ENCODE data around the gene GPR158.
"Not testable (repeated sequence)": the region's sequence is repeated elsewhere in the genome, so short reads cannot be mapped to it uniquely, and the experiment has no call there.

Gene GPR158

GRCh38 chr10:25296324-25296723 lies 121.5 kb downstream of the GPR158 start:
- DNase-seq (ENCODE audit: low spot score), result no peak

GRCh38 chr10:25297466-25297865 lies 122.7 kb downstream of the GPR158 start:
- DNase-seq (ENCODE audit: low spot score), result no peak

- no peak for DNase-seq (ENCODE audit: low spot score)
These were observed 125.3 kb downstream of the GPR158 start for GRCh38 chr10:25300073-25300472.

GRCh38 chr10:25304606-25305005 lies 129.8 kb downstream of the GPR158 start:
- no peak for DNase-seq (ENCODE audit: low spot score)

GRCh38 chr10:25306386-25306785 lies 131.6 kb downstream of the GPR158 start:
- no peak for DNase-seq (ENCODE audit: low spot score)

- DNase-seq (ENCODE audit: low spot score), result no peak
These were observed 133.5 kb downstream of the GPR158 start for GRCh38 chr10:25308278-25308677.

GRCh38 chr10:25317596-25318211 lies 142.9 kb downstream of the GPR158 start:
- DNase-seq (ENCODE audit: low spot score), result not testable (repeated sequence)

GRCh38 chr10:25327273-25327672 lies 152.5 kb downstream of the GPR158 start:
- no peak for DNase-seq (ENCODE audit: low spot score)

GRCh38 chr10:25328361-25328760 lies 153.6 kb downstream of the GPR158 start:
- DNase-seq (ENCODE audit: low spot score), result no peak

- not testable (repeated sequence) for DNase-seq (ENCODE audit: low spot score)
These were observed 154.8 kb downstream of the GPR158 start for GRCh38 chr10:25329587-25329986.

GRCh38 chr10:25334445-25334844 lies 159.6 kb downstream of the GPR158 start:
- DNase-seq (ENCODE audit: low spot score), result no peak

GRCh38 chr10:25336330-25336729 lies 161.5 kb downstream of the GPR158 start:
- no peak for DNase-seq (ENCODE audit: low spot score)

GRCh38 chr10:25338271-25338670 lies 163.5 kb downstream of the GPR158 start:
- no peak for DNase-seq (ENCODE audit: low spot score)

GRCh38 chr10:25339966-25340365 lies 165.2 kb downstream of the GPR158 start:
- no peak for DNase-seq (ENCODE audit: low spot score)

- no peak for DNase-seq (ENCODE audit: low spot score)
These were observed 174.7 kb downstream of the GPR158 start for GRCh38 chr10:25349520-25349919.

- DNase-seq (ENCODE audit: low spot score), result no peak
These were observed 181.8 kb downstream of the GPR158 start for GRCh38 chr10:25356609-25357008.

- DNase-seq (ENCODE audit: low spot score), result no peak
These were observed 182.5 kb downstream of the GPR158 start for GRCh38 chr10:25357269-25357668.

GRCh38 chr10:25382029-25382810 lies 207.4 kb downstream of the GPR158 start:
- no peak for DNase-seq (ENCODE audit: low spot score)

GRCh38 chr10:25382901-25383300 lies 208.1 kb downstream of the GPR158 start:
- DNase-seq (ENCODE audit: low spot score), result not testable (repeated sequence)

- no peak for DNase-seq (ENCODE audit: low spot score)
These were observed 208.9 kb downstream of the GPR158 start for GRCh38 chr10:25383686-25384085.

GRCh38 chr10:25384618-25385017 lies 209.8 kb downstream of the GPR158 start:
- DNase-seq (ENCODE audit: low spot score), result no peak

- DNase-seq (ENCODE audit: low spot score), result no peak
These were observed 213.5 kb downstream of the GPR158 start for GRCh38 chr10:25388188-25388861.

- no peak for DNase-seq (ENCODE audit: low spot score)
These were observed 214.0 kb downstream of the GPR158 start for GRCh38 chr10:25388862-25389206.
